ENCODE data around the gene BRME1.

GRCh38 chr19:13937479-13938300 is 31.8 kb upstream of the BRME1 start:
- TF ChIP-seq CTCF (IDR thresholded peaks at IDR 0.05) (no peak), EP300 (IDR thresholded peaks at IDR 0.05) (no peak), POLR2A (IDR thresholded peaks at IDR 0.05) (no peak)

Measured in ovary (tissue), 3 donors.